OCI-LY3 (cell line): ENCODE data around the gene DHX15.

Experiments
- H2AFZ ChIP-seq: fragments of 200-600, 300-600 bp; shearing (Covaris generic); 2 replicates; pipeline ENCODE4 v1.6.0; 2014; ENCODE audit warnings: antibody characterized with exemption, low read depth, low read length
- H3K27ac ChIP-seq: fragments of 200-600, 300-600 bp; sonication (generic); 2 replicates; pipeline ENCODE4 v1.5.1; 2014; ENCODE audit warnings: mild to moderate bottlenecking, low read length, moderate library complexity, mixed read lengths
- H3K27me3 ChIP-seq: fragments of 200-600, 300-600 bp; sonication (generic); 2 replicates; pipeline ENCODE4 v1.6.1; 2014; ENCODE audit warnings: low read depth, low read length, mixed read lengths
- H3K36me3 ChIP-seq: fragments of 200-600, 300-600 bp; sonication (generic); replicated peaks from 2 replicates; pipeline ENCODE3; 2014; ENCODE audit warnings: low read depth, low read length, mixed read lengths
- H3K4me1 ChIP-seq: fragments of 300-600, 200-600 bp; sonication (generic); 2 replicates; pipeline ENCODE4 v1.6.1; 2014; ENCODE audit warnings: low read length, mixed read lengths
- H3K4me2 ChIP-seq: fragments of 200-600, 300-600 bp; sonication (generic); 2 replicates; pipeline ENCODE4 v1.6.1; 2014; ENCODE audit warnings: low read length, mixed read lengths
- H3K4me3 ChIP-seq: fragments of 300-600, 200-600 bp; sonication (generic); 2 replicates; pipeline ENCODE4 v1.5.1; 2014; ENCODE audit warnings: antibody characterized with exemption, mild to moderate bottlenecking, low read length, moderate library complexity
- H3K79me2 ChIP-seq: fragments of 300-600, 200-600 bp; shearing (Covaris generic); 2 replicates; pipeline ENCODE4 v1.6.1; 2014; ENCODE audit warnings: mild to moderate bottlenecking, low read length, mixed read lengths
- H3K9ac ChIP-seq: fragments of 300-600, 200-600 bp; shearing (Covaris generic); 2 replicates; pipeline ENCODE4 v1.6.0; 2014; ENCODE audit warnings: mild to moderate bottlenecking, low read length, moderate library complexity
- H3K9me3 ChIP-seq: fragments of 200-600, 300-600 bp; shearing (Covaris generic); 2 replicates; pipeline ENCODE4 v1.6.1; 2014; ENCODE audit warnings: low read length, mixed read lengths; ENCODE audit not compliant: insufficient read depth
- H4K20me1 ChIP-seq: fragments of 200-600, 300-600 bp; sonication (generic); 2 replicates; pipeline ENCODE4 v1.6.1; 2016; ENCODE audit warnings: low read length, mixed read lengths; ENCODE audit not compliant: insufficient read depth
- EZH2phosphoT487 ChIP-seq: fragments of 200-600 bp; shearing (Covaris generic); IDR thresholded peaks from 2 replicates; pipeline ENCODE4 v1.6.1; 2018; ENCODE audit warnings: antibody characterized with exemption, mixed run types, low read depth
- TF ChIP-seq, protein P1 (sequence below): fragments of 200-600, 300-600 bp; sonication (generic); IDR thresholded peaks from 2 replicates; pipeline ENCODE4 v1.5.1; 2014; ENCODE audit warnings: antibody characterized with exemption, low read length, low read depth

The DHX15 gene

DNA sequence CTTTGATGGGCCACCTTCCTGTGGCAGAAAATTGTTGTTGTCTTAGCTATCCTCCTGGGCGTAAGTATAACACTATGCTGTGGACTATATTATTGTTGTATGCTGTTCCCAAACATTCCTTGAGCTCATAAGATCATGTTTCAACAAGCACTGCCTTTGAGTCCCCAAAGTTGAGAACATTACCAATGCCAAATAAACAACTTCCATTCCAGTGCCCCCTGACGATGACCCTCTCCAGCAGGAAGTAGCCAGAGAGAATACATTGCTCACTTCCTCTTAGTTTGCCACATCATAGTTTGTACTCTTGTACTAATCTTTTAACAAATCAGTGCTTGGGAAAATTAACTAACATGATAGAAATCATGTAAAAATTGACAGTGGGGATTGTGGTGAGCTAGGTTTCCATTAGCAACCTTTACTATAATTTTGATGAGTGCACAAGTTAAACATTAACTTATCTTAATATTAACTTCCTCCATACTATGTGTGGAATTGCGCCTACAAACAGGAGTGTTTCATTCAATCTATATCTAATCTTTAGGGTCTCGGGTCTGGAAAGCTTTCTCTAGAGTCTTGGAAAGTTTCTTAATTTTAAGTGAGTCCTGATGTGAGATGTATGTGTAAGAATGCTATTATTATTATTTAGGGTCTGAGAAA, 20.3 kb upstream of the DHX15 start:
- no peak overlapping the region for H3K4me2 ChIP-seq

DNA sequence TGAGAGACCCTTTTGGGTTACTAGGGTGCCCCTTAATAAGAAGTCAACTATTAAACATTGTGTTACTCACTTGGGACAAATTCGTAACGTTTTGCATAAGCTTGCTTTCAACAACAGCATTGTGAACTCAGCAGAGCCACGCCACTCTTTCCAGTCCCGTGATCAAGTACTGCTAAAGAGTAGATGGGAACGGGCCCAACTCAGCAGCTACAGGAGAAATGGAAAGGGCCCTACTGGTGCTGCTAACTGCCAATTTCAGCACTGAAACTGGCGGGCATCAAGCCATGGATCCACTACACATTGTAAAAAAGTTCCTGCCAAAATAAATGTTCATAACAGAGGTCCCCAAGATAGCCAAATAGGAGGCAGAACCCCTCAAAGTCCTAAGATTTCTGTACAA, 19.0 kb upstream of the DHX15 start:
- no peak overlapping the region for H3K4me3 ChIP-seq
- no peak overlapping the region for H2AFZ ChIP-seq
- TF ChIP-seq EZH2phosphoT487 = no peak
- TF ChIP-seq, protein P1, sequence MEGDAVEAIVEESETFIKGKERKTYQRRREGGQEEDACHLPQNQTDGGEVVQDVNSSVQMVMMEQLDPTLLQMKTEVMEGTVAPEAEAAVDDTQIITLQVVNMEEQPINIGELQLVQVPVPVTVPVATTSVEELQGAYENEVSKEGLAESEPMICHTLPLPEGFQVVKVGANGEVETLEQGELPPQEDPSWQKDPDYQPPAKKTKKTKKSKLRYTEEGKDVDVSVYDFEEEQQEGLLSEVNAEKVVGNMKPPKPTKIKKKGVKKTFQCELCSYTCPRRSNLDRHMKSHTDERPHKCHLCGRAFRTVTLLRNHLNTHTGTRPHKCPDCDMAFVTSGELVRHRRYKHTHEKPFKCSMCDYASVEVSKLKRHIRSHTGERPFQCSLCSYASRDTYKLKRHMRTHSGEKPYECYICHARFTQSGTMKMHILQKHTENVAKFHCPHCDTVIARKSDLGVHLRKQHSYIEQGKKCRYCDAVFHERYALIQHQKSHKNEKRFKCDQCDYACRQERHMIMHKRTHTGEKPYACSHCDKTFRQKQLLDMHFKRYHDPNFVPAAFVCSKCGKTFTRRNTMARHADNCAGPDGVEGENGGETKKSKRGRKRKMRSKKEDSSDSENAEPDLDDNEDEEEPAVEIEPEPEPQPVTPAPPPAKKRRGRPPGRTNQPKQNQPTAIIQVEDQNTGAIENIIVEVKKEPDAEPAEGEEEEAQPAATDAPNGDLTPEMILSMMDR = no peak
- H3K36me3 ChIP-seq = no peaks in the 10 kb centered on the region
- no peak overlapping the region for H3K9ac ChIP-seq
- no peaks in the 10 kb centered on the region for H3K79me2 ChIP-seq
- no peak overlapping the region for H3K4me2 ChIP-seq
- H3K27ac ChIP-seq = no peak overlapping the region
- no peaks in the 10 kb centered on the region for H3K9me3 ChIP-seq
- no peaks in the 10 kb centered on the region for H3K4me1 ChIP-seq
- peaks cover 4% of the 10 kb centered on the region; the same call in 1 of the 2 replicates for H3K27me3 ChIP-seq
- H4K20me1 ChIP-seq = no peaks in the 10 kb centered on the region

More for the DNA sequence above, 20.3 kb upstream of the DHX15 start:
- H3K36me3 ChIP-seq = no peaks in the 10 kb centered on the region
- peaks cover 4% of the 10 kb centered on the region; the same call in 1 of the 2 replicates for H3K27me3 ChIP-seq
- H3K9ac ChIP-seq = no peak overlapping the region
- TF ChIP-seq, protein P1 = no peak
- no peak for TF ChIP-seq EZH2phosphoT487
- no peaks in the 10 kb centered on the region for H4K20me1 ChIP-seq
- H3K27ac ChIP-seq = no peak overlapping the region
- no peak overlapping the region for H2AFZ ChIP-seq
- no peak overlapping the region for H3K4me3 ChIP-seq
- H3K4me1 ChIP-seq = no peaks in the 10 kb centered on the region
- H3K9me3 ChIP-seq = no peaks in the 10 kb centered on the region
- H3K79me2 ChIP-seq = no peaks in the 10 kb centered on the region

DNA sequence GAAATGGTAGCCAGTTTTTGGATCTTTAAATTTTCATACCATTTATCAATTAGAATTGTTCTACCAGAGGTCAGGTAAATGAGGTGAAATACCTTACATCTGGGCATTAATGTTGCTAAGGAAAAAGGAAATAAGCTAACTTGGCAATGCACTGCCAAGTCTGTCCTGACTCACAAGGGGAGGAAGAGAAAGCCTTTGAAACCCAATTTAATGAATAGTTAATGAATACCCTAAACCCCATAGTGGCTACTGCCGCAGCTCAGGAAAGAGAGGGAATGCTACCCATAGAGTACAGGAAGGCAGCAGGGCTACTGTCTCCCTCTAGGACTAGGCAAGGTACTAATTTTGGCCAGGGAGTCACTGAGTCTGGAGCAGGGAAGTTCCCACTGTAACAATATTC, 16.8 kb upstream of the DHX15 start:
- H3K36me3 ChIP-seq = no peaks in the 10 kb centered on the region
- TF ChIP-seq, protein P1 = no peak
- TF ChIP-seq EZH2phosphoT487 = no peak
- H3K4me2 ChIP-seq = no peak overlapping the region
- H3K9me3 ChIP-seq = 0 out of 2 replicates have a peak, but pooled peaks cover 3% of the 10 kb centered on the region
- H3K9ac ChIP-seq = no peak overlapping the region
- peaks cover 4% of the 10 kb centered on the region; the same call in 1 of the 2 replicates for H3K27me3 ChIP-seq
- H3K4me1 ChIP-seq = no peaks in the 10 kb centered on the region
- H2AFZ ChIP-seq = no peak overlapping the region
- no peaks in the 10 kb centered on the region for H3K79me2 ChIP-seq
- H4K20me1 ChIP-seq = no peaks in the 10 kb centered on the region
- no peak overlapping the region for H3K4me3 ChIP-seq
- no peak overlapping the region for H3K27ac ChIP-seq

DNA sequence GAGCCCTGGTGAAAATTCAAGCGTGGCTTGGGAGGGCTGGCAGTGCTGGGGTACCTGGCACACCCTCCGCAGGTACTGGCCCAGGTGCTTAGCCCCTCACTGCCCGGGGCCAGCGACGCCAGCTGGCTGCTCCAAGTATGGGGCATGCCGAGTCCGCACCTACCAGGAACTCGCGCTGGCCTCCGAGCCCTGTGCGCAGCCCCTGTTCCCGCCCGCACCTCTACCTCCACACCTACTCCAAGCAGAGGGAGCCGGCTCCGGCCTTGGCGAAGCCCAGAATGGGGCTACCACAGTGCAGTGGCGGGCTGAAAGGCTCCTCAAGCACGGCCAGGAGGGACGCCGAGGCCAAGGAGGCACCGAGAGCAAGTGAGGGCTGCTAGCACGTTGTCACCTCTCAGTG, 14.9 kb upstream of the DHX15 start:
- H3K4me2 ChIP-seq = no peak overlapping the region
- peaks cover 4% of the 10 kb centered on the region; the same call in 1 of the 2 replicates for H3K27me3 ChIP-seq
- 0 out of 2 replicates have a peak, but pooled peaks cover 3% of the 10 kb centered on the region for H3K9me3 ChIP-seq
- H3K79me2 ChIP-seq = no peaks in the 10 kb centered on the region
- no peak for TF ChIP-seq EZH2phosphoT487
- TF ChIP-seq, protein P1 = no peak
- no peak overlapping the region for H2AFZ ChIP-seq
- no peak overlapping the region for H3K27ac ChIP-seq
- H3K4me3 ChIP-seq = no peak overlapping the region
- no peaks in the 10 kb centered on the region for H3K4me1 ChIP-seq
- no peaks in the 10 kb centered on the region for H3K36me3 ChIP-seq
- no peak overlapping the region for H3K9ac ChIP-seq
- H4K20me1 ChIP-seq = no peaks in the 10 kb centered on the region
